ENCODE data around the gene SGSM2. TPM values are rescaled to one million over a fixed set of nuclear protein-coding genes. Genes with fewer than 3 reads are reported as not detected.

Gene SGSM2
- total and polyA plus RNA-seq, 2 of the 13 experiments (the other 11 are each of a cell fraction or from before 2014, with no cell fraction given), result 30.4 to 51.3 TPM

- no peak for TF ChIP-seq AHDC1 (CRISPR knock-in tag; IDR thresholded peaks at IDR 0.05; ENCODE audit: borderline replicate concordance)
- TF ChIP-seq ZNF33A (CRISPR knock-in tag; IDR thresholded peaks at IDR 0.05; ENCODE audit: borderline replicate concordance), result no peak
- no peak for TF ChIP-seq FOXA1 (IDR thresholded peaks at IDR 0.05)
- peak; percentile 2; the same call in 1 of the 2 replicates for TF ChIP-seq FOXA1 (CRISPR knock-in tag; IDR thresholded peaks at IDR 0.05)
- peak; percentile 64; the same call in 1 of the 2 replicates for TF ChIP-seq ETV5 (CRISPR knock-in tag; IDR thresholded peaks at IDR 0.05; ENCODE audit: borderline replicate concordance)
- peak; percentile 88 for TF ChIP-seq BORCS8-MEF2B (CRISPR knock-in tag; IDR thresholded peaks at IDR 0.05)
- TF ChIP-seq ZNF143 (CRISPR knock-in tag; IDR thresholded peaks at IDR 0.05), result no peak
- no peak; the same call in 1 of the 2 replicates for TF ChIP-seq ZNF292 (CRISPR knock-in tag; IDR thresholded peaks at IDR 0.05; ENCODE audit: borderline replicate concordance, low read depth)
- TF ChIP-seq ZNF362 (CRISPR knock-in tag; IDR thresholded peaks at IDR 0.05; ENCODE audit: borderline replicate concordance), result no peak
- TF ChIP-seq ZFP91 (CRISPR knock-in tag; IDR thresholded peaks at IDR 0.05; ENCODE audit: borderline replicate concordance), result peak; percentile 91; the same call in 1 of the 2 replicates
- 0 out of 2 replicates have a peak, but pooled peaks have one; percentile 33 for TF ChIP-seq ZNF616 (CRISPR knock-in tag; IDR thresholded peaks at IDR 0.05; ENCODE audit: low read depth)
- TF ChIP-seq GRHL1 (CRISPR knock-in tag; conservative IDR thresholded peaks at IDR 0.05), result no peak
- no peak for TF ChIP-seq ZNF10 (CRISPR knock-in tag; IDR thresholded peaks at IDR 0.05; ENCODE audit: borderline replicate concordance, low read depth)
- TF ChIP-seq FOSL1 (CRISPR knock-in tag; IDR thresholded peaks at IDR 0.05; ENCODE audit: borderline replicate concordance), result no peak
- peak; percentile 85; the same call in 1 of the 2 replicates for TF ChIP-seq ZNF670 (CRISPR knock-in tag; IDR thresholded peaks at IDR 0.05; ENCODE audit: borderline replicate concordance)
- no peak for TF ChIP-seq TEAD3 (CRISPR knock-in tag; optimal IDR thresholded peaks at IDR 0.05; ENCODE audit: borderline replicate concordance)
- TF ChIP-seq ZNF274 (CRISPR knock-in tag; IDR thresholded peaks at IDR 0.05), result peak; percentile 75
- TF ChIP-seq ERF (CRISPR knock-in tag; IDR thresholded peaks at IDR 0.05), result peak; percentile 75
- TF ChIP-seq YY1 (IDR thresholded peaks at IDR 0.05; ENCODE audit: insufficient read depth, insufficient replicate concordance, low read depth, low read length), result peak; percentile 95
- peak; percentile 98 for TF ChIP-seq DMAP1 (CRISPR knock-in tag; IDR thresholded peaks at IDR 0.05)
Measured at GRCh38 chr17:2336215-2336851, 968 bp upstream of the SGSM2 start, which contains the start of gene TSR1 (continued).

All from HepG2 (cell line).